ACC112 (cell line): ENCODE results near the gene RNF215.
"Not testable (repeated sequence)": the region's sequence is repeated elsewhere in the genome, so short reads cannot be mapped to it uniquely, and the experiment has no call there.

Source experiments
- H2AFZ ChIP-seq: fragments of 200-600 bp; sonication (generic); one replicate; pipeline ENCODE4 v1.6.0; 2017; ENCODE audit warnings: antibody characterized with exemption, low read length; ENCODE audit not compliant: unreplicated experiment
- H3K27ac ChIP-seq: fragments of 200-600 bp; sonication (generic); 2 replicates; pipeline ENCODE4 v1.5.1; 2014; ENCODE audit warnings: low read depth, mild to moderate bottlenecking, antibody characterized with exemption, low read length, moderate library complexity
- H3K27me3 ChIP-seq: fragments of 200-600 bp; sonication (generic); 2 replicates; pipeline ENCODE4 v1.6.1; 2014; ENCODE audit warnings: mild to moderate bottlenecking, antibody characterized with exemption, low read length, moderate library complexity, mixed read lengths; ENCODE audit not compliant: insufficient read depth
- H3K36me3 ChIP-seq: fragments of 200-600 bp; sonication (generic); 2 replicates; pipeline ENCODE4 v1.6.1; 2016; ENCODE audit warnings: mild to moderate bottlenecking, antibody characterized with exemption, low read length, moderate library complexity, mixed read lengths; ENCODE audit not compliant: insufficient read depth
- H3K4me1 ChIP-seq: fragments of 200-600 bp; sonication (generic); one replicate; pipeline ENCODE4 v1.6.1; 2016; ENCODE audit warnings: low read length, mixed read lengths; ENCODE audit not compliant: insufficient read depth, unreplicated experiment, control insufficient read depth
- H3K4me3 ChIP-seq: fragments of 200-600 bp; sonication (generic); 2 replicates; pipeline ENCODE4 v1.5.1; 2014; ENCODE audit warnings: mild to moderate bottlenecking, low read depth, low read length
- H3K79me2 ChIP-seq: fragments of 200-600 bp; sonication (generic); one replicate; pipeline ENCODE4 v1.6.0; 2016; ENCODE audit warnings: low read length; ENCODE audit not compliant: control insufficient read depth, unreplicated experiment, insufficient read depth

Gene RNF215

DNA sequence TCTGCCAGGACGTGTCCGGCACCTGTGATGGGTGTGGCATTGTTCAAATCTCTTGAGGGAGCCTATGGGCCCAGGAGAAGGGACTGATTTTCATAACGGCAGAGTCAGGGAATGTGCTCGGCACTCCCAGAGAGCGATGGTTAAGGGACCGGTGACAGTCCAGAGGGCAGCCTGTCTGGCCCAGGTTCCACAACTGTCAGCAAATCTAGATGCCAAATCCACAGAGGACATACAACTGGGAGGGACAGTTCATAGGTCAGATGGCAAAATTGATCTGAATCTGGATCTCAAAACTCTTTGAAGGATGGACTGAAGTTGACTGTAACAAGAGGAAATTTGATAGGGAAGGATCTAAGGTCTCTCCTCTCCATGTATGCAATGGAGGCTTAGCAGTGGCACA lies 17.1 kb upstream of the RNF215 start:
- Histone ChIP-seq H3K4me3 (no peak overlapping the region), H3K27ac (no peak overlapping the region), H3K79me2 (peaks cover 28% of the 10 kb centered on the region), H3K27me3 (no peaks in the 10 kb centered on the region), H3K36me3 (peaks cover 4% of the 10 kb centered on the region; the same call in 1 of the 2 replicates), H3K4me1 (peaks cover 33% of the 10 kb centered on the region), H2AFZ (no peak overlapping the region)

DNA sequence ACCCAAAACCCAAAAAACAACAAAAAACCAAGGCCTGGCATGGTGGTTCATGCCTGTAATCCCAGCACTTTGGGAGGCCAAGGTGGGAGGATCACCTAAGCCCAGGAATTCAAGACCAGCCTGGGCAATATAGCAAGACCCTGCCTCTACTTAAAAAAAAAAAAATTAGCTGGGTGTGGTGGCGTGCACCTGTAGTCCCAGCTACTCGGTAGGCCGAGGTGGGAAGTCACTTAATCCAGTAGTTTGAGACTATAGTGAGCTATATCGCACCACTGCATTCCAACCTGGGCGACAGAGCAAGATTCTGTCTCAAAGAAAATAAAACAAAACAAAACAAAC lies 15.5 kb upstream of the RNF215 start:
- H3K36me3 ChIP-seq, H3K27me3 ChIP-seq, H2AFZ ChIP-seq, H3K4me3 ChIP-seq, H3K27ac ChIP-seq: not testable (repeated sequence)
- Histone ChIP-seq H3K79me2 (peaks cover 43% of the 10 kb centered on the region), H3K4me1 (peaks cover 27% of the 10 kb centered on the region)

DNA sequence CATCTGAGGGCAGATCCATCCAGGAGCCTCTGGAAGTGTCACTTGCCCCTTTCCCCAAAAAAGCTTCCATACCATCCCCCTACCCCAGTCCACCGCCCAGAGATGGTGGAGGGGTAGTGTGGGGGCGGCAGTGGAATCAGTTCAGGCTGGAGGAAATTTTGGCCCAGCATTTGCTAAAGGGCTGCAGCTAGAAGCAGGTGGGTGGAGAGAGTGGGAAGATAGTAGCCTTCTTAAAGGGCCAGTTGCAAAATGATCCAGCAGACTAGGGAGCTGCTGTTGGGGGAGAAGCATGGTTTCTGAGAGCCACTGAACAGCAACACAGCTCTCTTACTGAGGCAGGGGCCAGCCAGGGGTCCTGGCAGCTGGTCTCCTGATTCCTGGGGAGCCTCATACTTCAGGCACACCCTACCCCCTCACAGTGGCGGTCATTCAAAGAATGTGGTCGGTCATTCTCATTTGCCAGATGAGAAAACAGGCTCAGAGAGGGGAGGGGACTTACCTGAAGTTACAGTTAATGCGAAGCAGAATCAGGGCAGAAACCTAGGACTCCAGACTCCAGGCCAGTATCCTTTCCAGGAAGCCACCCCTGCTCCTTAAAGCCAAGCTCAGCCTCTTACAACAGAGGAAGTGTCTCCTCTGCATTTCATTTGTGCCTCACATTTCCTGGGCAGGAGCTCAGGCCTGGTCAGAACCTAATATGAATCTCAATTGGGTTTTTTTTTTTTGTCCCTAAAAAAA lies 15.0 kb upstream of the RNF215 start:
- Histone ChIP-seq H3K4me1 (peaks cover 27% of the 10 kb centered on the region), H3K79me2 (peaks cover 49% of the 10 kb centered on the region), H3K27ac (no peak overlapping the region), H3K4me3 (no peak overlapping the region), H3K36me3 (peaks cover 3% of the 10 kb centered on the region; the same call in 1 of the 2 replicates), H3K27me3 (no peaks in the 10 kb centered on the region), H2AFZ (no peak overlapping the region)

DNA sequence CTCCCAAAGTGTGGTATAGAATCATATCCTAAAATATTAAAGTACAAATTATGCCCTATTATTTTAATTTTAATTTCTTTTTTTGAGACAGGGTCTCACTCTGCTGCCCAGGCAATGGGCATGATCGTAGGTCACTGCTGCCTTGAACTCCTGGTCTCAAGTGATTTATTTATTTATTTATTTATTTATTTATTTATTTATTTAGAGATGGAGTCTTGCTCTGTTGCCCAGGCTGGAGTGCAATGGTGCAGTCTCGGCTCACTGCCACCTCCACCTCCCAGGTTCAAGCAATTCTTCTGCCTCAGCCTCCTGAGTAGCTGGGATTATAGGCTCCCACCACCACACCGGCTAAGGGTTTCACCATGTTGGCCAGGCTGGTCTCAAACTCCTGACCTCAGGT lies 13.8 kb upstream of the RNF215 start:
- not testable (repeated sequence) for H3K4me3 ChIP-seq, H3K27me3 ChIP-seq, H2AFZ ChIP-seq, H3K36me3 ChIP-seq, H3K27ac ChIP-seq
- peaks cover 54% of the 10 kb centered on the region for H3K79me2 ChIP-seq
- H3K4me1 ChIP-seq = peaks cover 27% of the 10 kb centered on the region

DNA sequence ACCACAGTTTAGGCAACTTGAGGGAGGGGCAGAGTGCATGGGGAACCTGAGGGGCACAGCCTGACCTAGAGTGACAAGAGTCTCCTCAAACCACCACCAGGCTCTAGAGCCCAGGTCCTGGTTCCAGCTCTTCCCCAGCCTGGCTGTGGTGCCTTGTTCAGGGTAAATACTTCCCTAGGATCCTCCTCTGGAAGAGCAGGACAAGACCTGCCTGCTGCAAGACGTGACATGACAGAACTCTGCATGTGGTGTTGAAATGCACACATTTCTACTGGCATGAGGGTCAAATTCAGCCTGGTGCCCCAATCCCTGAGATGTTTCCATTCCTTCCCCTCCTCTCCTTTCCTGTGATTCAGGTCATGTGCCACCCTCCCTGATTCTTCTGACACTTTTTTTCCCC lies 12.9 kb upstream of the RNF215 start:
- Histone ChIP-seq H3K79me2 (peaks cover 50% of the 10 kb centered on the region), H3K4me3 (no peak overlapping the region)

DNA sequence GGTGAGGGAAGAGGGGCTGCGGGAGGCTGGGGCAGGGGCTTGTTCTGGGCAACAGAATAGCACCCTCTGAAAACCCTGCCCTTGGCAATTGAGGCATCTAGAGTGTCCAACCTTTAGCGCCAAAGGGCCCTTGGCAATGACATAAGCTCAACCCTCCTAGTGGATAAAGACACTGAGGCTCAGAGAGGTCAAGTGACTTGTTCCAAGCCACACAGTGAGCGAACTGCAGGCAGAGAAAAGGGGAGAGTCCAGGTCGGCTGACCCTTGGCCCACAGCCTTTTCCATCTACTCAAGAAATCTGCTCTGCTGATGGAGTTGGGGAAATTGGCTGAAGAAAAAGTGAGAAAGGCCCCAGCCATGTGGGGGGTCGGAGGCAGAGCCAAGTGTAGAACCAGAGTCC lies 12.5 kb upstream of the RNF215 start:
- Histone ChIP-seq H2AFZ (no peak overlapping the region), H3K79me2 (peaks cover 50% of the 10 kb centered on the region), H3K27ac (no peak overlapping the region)

More for the DNA sequence above, 12.9 kb upstream of the RNF215 start:
- H2AFZ ChIP-seq = no peak overlapping the region
- H3K27me3 ChIP-seq = no peaks in the 10 kb centered on the region
- no peak overlapping the region for H3K27ac ChIP-seq
- no peaks in the 10 kb centered on the region for H3K36me3 ChIP-seq
- H3K4me1 ChIP-seq = peaks cover 25% of the 10 kb centered on the region

DNA sequence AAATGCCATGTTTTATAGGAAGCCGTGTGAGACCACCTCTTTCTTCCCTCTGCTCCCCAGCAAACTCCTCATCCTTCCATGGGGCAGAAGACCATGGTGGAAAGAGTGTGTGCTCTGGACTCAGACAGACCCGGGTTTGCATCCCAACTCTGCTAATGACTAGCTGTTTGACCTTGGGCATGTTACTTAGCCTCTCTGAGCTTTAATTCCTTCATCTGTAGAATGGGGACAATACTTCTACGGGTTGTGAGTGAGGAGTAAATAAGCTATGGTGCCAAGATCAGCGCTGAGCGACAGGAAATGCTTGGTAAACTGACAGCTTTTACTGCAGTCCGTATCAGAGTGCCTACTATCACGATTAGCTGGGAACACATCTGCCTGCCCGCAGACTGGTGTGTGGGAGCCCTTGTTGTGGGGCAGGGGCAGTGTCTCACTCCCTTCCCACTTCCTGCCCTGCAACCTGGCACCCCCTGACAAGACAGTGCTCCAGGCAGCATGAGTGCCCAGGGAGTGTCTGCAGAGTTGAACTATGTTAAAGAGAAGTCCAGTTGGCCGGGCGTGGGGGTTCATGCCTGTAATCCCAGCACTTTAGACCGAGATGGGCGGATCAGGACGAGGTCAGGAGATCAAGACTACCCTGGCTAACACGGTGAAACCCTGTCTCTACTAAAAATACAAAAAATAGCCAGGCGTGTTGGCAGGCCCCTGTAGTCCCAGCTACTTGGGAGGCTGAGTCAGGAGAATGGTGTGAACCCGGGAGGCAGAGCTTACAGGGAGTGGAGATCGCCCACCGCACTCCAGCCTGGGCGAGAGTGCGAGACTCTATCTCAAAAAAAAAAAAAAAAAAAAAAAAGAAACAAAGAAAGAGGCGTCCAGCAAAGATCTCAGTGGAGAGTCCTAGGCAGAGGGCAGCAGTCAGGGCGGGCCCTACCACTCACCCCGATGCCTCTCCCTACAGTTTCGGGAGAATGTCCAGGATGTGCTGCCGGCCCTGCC lies 11.8 kb upstream of the RNF215 start:
- H2AFZ ChIP-seq = no peak overlapping the region
- H3K27me3 ChIP-seq = no peaks in the 10 kb centered on the region
- no peaks in the 10 kb centered on the region for H3K36me3 ChIP-seq
- peak overlapping the region; percentile 91 for H3K4me3 ChIP-seq
- peak overlapping the region; percentile 37; the same call in 1 of the 2 replicates for H3K27ac ChIP-seq
- H3K4me1 ChIP-seq = peaks cover 22% of the 10 kb centered on the region
- H3K79me2 ChIP-seq = peaks cover 48% of the 10 kb centered on the region

More for the DNA sequence above, 12.5 kb upstream of the RNF215 start:
- H3K4me3 ChIP-seq = 0 out of 2 replicates have a peak overlapping the region, but pooled peaks have one; percentile 45
- no peaks in the 10 kb centered on the region for H3K27me3 ChIP-seq
- H3K36me3 ChIP-seq = no peaks in the 10 kb centered on the region
- peaks cover 22% of the 10 kb centered on the region for H3K4me1 ChIP-seq

DNA sequence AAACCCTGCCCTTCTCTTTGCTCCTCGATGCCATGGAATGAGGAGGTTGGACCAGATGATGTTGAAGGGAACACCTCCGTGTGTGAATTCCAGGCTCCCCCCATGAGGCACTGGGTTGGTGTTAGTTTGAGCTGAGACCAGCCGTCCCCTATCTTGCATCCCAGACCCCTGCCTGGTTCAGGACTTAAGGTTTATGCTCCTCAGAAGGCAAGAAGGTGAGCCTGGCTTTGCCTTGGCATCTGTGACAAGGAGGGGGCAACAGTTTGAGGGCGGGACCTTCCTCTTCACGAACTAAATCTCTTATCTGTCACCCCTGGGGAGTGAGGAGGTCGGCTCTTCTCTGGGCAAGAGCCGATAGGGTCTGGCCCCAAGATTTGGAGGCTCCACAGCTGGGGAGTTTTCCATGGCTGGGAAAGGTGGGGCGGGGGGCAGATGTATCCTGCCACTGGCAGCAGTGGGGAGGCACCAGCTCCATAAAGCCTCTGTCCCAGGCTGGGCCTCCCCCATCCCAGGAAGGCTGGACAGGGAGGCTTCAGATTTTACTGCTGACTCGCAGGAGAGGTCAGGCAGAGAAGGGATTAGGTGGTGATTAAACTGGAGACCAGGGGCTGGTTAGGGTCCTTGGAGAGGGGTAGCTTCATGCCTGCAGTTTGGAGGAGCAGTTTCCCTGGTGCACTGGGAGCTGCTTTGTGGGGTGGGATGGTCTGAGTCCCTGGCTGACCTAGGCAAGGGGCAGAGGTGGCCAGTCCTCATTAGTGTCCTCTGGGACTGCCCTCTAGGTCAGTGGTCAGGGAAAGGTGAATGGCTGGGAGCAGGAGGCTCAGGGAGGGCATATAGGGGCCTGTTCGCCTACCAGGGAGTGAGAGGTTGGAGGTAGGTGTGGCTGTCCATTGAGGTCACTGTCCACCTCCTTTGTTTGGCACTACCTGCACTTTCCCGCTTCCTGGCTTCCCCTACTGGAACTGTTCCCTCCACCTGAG lies 10.7 kb upstream of the RNF215 start:
- peaks cover 48% of the 10 kb centered on the region for H3K79me2 ChIP-seq

DNA sequence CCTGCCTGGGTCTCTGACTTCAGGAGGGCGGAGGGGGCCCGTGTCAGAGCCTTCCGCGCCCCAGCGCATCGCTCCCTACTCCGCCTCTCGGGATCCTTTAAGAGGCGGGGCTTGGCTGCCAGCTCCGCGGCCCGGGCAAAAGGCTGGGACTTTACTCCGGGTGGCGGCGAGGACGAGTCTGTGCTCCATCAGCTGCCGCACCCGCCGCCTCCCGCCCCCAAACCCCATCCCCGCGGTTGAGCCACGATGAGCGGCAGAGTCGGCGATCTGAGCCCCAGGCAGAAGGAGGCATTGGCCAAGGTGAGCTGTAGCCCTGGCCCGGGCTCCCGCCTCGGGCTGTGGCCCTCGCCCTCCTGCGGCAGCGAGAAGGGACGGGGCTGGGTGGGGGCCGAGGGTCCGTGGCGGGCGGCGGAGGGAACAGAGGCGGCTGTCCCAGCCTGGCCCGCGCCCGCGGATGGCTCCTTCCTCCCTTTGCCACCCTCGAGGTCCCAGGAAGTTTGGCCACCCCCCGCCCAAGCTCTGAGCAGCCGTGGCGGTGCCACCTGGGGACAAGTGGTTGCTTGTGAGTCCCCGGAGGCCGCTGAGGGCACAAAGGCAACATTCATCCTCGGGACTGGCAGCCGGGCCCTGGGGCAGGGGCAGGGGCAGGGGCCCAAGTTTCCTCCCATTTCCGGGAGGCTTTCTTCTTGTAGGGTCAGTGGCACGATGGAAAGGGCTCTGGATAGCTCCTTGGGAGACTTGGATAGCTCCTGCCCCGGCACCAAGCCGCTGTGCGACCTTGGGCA lies 9.9 kb upstream of the RNF215 start, which contains the start of gene SEC14L2:
Gene SEC14L2 (plus strand): TSS at position 148 of the 785 bp plus-strand sequence. CDS start 99 bp downstream, at position 247.
- H2AFZ ChIP-seq = peak within 1 kb of the TSS; percentile 11
- peaks cover 42% of the 10 kb centered on the region for H3K79me2 ChIP-seq
- H3K27me3 ChIP-seq = no peaks in the 10 kb centered on the region
- peaks cover 21% of the 10 kb centered on the region for H3K4me1 ChIP-seq
- peak within 1 kb of the TSS; percentile 37 for H3K27ac ChIP-seq
- H3K36me3 ChIP-seq = no peaks in the 10 kb centered on the region
- H3K4me3 ChIP-seq = peak within 1 kb of the TSS; percentile 91

More for the DNA sequence above, 10.7 kb upstream of the RNF215 start:
- H3K36me3 ChIP-seq = no peaks in the 10 kb centered on the region
- no peak overlapping the region for H2AFZ ChIP-seq
- peak overlapping the region; percentile 37 for H3K27ac ChIP-seq
- H3K4me3 ChIP-seq = peak overlapping the region; percentile 91
- H3K4me1 ChIP-seq = peaks cover 22% of the 10 kb centered on the region
- H3K27me3 ChIP-seq = no peaks in the 10 kb centered on the region
